DND-41 (cell line): Measurements from ENCODE around the gene DLGAP4.

Source experiments
- EZH2 ChIP-seq: IDR thresholded peaks from 3 replicates; pipeline ENCODE4 v1.6.1; 2012; ENCODE audit warnings: borderline replicate concordance, low read depth, mild to moderate bottlenecking, moderate library complexity, low read length, inconsistent platforms; ENCODE audit not compliant: severe bottlenecking
- TF ChIP-seq, protein P1 (sequence below): IDR thresholded peaks from 2 replicates; pipeline ENCODE4 v1.5.1; 2012; ENCODE audit warnings: borderline replicate concordance, low read length, moderate library complexity, mild to moderate bottlenecking; ENCODE audit not compliant: poor library complexity, severe bottlenecking; ENCODE audit errors: extremely low read depth

GRCh38 chr20:36301359-36302119, 4.6 kb upstream of the DLGAP4 start:
- TF ChIP-seq EZH2, result no peak
- TF ChIP-seq, protein P1, sequence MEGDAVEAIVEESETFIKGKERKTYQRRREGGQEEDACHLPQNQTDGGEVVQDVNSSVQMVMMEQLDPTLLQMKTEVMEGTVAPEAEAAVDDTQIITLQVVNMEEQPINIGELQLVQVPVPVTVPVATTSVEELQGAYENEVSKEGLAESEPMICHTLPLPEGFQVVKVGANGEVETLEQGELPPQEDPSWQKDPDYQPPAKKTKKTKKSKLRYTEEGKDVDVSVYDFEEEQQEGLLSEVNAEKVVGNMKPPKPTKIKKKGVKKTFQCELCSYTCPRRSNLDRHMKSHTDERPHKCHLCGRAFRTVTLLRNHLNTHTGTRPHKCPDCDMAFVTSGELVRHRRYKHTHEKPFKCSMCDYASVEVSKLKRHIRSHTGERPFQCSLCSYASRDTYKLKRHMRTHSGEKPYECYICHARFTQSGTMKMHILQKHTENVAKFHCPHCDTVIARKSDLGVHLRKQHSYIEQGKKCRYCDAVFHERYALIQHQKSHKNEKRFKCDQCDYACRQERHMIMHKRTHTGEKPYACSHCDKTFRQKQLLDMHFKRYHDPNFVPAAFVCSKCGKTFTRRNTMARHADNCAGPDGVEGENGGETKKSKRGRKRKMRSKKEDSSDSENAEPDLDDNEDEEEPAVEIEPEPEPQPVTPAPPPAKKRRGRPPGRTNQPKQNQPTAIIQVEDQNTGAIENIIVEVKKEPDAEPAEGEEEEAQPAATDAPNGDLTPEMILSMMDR, result no peak
